ENCODE data around the gene TFAP2E. TPM values are rescaled to one million over a fixed set of nuclear protein-coding genes. Genes with fewer than 3 reads are reported as not detected.

The TFAP2E gene
- total RNA-seq (2012; rRNA removed), result not detected in 2 replicates

DNA sequence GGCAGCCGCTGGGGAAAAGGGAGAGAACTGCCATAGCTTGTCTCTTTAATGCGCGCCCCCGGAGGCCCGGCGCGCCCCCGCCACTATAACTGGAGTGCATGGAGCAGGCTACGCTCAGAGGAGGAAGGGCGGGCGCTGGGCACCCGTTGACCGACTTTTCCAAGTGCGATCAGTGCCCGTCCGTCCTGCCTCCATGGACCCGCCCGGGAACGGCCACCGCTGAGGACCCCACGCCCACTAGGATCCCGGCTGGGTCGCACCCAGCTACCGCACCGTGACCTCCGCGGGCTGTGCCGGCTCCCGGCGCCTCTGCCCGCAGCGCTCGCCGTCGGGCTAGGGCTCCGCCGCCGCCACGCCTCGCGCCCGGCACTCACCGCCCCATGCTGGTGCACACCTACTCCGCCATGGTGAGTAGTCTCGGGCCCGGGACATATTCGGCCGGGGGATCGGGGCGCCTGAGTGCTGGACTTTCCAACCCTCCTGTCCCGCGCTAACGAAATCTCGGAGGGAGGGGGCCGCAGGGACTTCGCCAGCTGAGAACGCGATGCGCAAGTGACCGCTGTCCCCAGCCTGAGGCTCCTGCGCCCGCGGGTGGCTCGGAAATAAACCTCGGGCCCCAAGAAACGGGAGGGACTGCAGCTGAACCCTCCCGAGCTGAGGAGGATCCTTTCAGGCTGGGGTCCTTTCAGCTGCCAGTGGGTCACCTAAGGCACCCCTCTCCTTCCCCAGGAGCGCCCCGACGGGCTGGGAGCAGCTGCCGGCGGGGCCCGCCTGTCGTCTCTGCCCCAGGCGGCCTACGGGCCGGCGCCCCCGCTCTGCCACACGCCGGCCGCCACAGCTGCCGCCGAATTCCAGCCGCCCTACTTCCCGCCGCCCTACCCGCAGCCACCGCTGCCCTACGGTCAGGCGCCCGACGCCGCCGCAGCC, at the start of gene TFAP2E:
TSS of gene TFAP2E (plus strand) at position 117 of the 927 bp plus-strand sequence. CDS start at position 381, 264 bp downstream.
- Histone ChIP-seq H3K36me3 (ENCODE audit: insufficient read depth, low read length) (no peaks in the 10 kb centered on the region), H3K4me2 (ENCODE audit: low read length) (peak within 1 kb of the TSS; percentile 89), H3K9me3 (replicated peaks; ENCODE audit: low read length) (no peaks in the 10 kb centered on the region), H3K27me3 (ENCODE audit: control insufficient read depth, insufficient read depth, low read length) (peaks cover 21% of the 10 kb centered on the region), H3K4me1 (ENCODE audit: control insufficient read depth, insufficient read depth, low read length) (peaks cover 18% of the 10 kb centered on the region), H3K9ac (ENCODE audit: low read depth, low read length) (peak within 1 kb of the TSS; percentile 36), H3K4me3 (ENCODE audit: low read length) (peak within 1 kb of the TSS; percentile 79)

DNA sequence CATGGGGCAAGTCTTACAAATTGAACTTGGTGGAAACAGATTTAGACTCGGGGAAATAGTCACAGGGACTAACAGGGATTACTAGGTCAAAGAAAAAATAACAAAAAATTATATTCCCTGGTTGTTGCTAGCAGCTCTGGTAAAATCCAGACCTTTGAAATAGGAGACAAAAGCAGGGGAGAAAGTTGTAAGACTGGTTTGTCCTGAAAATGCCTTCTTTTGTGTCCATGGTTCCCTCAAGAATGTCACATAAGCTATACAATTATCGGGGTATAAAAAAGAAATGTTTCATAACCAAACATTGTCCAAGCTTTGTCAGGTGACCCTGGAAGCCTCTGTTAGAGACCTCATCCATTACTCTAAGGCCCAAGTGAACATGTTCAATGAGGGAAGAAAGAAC, 49.0 kb upstream of the TFAP2E start:
- no peaks in the 10 kb centered on the region for H3K27me3 ChIP-seq (ENCODE audit: control insufficient read depth, insufficient read depth, low read length)
- H3K9ac ChIP-seq (ENCODE audit: low read depth, low read length), result no peak overlapping the region
- H3K4me2 ChIP-seq (ENCODE audit: low read length), result no peak overlapping the region
- no peak overlapping the region for H3K4me3 ChIP-seq (ENCODE audit: low read length)
- no peaks in the 10 kb centered on the region for H3K36me3 ChIP-seq (ENCODE audit: insufficient read depth, low read length)
- no peaks in the 10 kb centered on the region for H3K9me3 ChIP-seq (replicated peaks; ENCODE audit: low read length)
- H3K4me1 ChIP-seq (ENCODE audit: control insufficient read depth, insufficient read depth, low read length), result no peaks in the 10 kb centered on the region

DNA sequence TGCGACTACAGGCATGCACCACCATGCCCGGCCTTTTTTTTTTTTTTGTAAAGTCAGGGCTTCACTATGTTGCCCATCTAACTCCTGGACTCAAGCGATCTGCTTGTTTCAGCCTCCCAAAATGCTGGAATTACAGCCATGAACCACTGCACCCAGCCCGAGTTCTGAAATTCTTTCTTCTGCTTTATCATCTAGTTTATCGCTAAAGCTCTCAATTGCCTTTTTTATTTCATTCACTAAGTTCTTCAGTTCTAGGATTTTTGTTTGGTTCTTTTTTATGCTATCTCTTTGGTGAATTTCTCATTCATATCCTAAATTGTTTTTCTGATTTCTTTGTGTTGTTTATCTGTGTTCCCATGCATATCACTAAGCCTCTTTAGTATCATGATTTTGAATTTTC, 42.9 kb upstream of the TFAP2E start:
- H3K9ac ChIP-seq (ENCODE audit: low read depth, low read length), result no peak overlapping the region
- no peak overlapping the region for H3K4me2 ChIP-seq (ENCODE audit: low read length)
- no peaks in the 10 kb centered on the region for H3K27me3 ChIP-seq (ENCODE audit: control insufficient read depth, insufficient read depth, low read length)
- H3K9me3 ChIP-seq (replicated peaks; ENCODE audit: low read length), result no peaks in the 10 kb centered on the region
- no peaks in the 10 kb centered on the region for H3K4me1 ChIP-seq (ENCODE audit: control insufficient read depth, insufficient read depth, low read length)
- peaks cover 12% of the 10 kb centered on the region for H3K36me3 ChIP-seq (ENCODE audit: insufficient read depth, low read length)
- no peak overlapping the region for H3K4me3 ChIP-seq (ENCODE audit: low read length)

DNA sequence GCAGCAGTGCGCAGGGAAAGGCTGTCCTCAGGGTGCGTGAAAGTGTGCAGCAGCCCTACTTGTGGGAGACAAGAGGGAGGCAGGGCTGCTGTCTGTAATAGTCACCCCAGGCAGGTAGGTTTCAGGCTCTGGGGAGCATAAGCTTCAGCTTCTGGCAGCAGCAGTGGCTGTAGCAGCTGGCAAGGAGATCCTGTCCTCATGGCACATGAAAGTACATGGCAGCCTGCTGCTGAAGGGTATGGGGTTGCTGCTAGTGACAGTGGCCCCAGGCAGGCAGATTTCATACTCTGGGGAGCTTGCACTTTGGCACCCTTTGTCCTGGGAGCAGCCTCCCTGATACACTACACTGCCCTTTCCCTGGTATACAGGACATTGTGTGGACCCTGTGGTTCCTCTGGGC, 42.2 kb upstream of the TFAP2E start:
- Histone ChIP-seq H3K27me3 (ENCODE audit: control insufficient read depth, insufficient read depth, low read length) (no peaks in the 10 kb centered on the region), H3K4me3 (ENCODE audit: low read length) (no peak overlapping the region), H3K9me3 (replicated peaks; ENCODE audit: low read length) (no peaks in the 10 kb centered on the region), H3K4me2 (ENCODE audit: low read length) (no peak overlapping the region), H3K36me3 (ENCODE audit: insufficient read depth, low read length) (peaks cover 12% of the 10 kb centered on the region), H3K4me1 (ENCODE audit: control insufficient read depth, insufficient read depth, low read length) (no peaks in the 10 kb centered on the region), H3K9ac (ENCODE audit: low read depth, low read length) (no peak overlapping the region)

DNA sequence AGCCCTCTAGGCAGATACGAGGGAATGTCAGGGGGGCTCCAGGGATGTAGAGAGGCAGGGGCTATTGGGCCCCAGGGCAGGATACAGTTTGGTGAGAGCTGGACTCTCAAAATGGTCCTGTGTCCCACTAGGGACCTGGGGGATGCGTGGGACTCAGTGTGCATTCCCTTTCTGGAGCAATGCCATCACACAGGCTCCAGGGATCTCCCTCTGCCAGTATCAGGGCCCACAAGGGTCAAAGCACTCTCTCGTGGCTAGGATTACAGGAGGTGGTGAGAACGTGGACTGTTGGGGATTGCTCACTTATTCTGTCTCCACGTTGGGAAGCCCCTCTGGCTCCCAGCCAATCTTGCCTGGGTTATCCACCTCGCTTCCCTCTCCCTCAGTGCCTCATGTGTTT, 41.7 kb upstream of the TFAP2E start:
- Histone ChIP-seq H3K4me2 (ENCODE audit: low read length) (no peak overlapping the region), H3K4me3 (ENCODE audit: low read length) (no peak overlapping the region), H3K36me3 (ENCODE audit: insufficient read depth, low read length) (peaks cover 13% of the 10 kb centered on the region), H3K9ac (ENCODE audit: low read depth, low read length) (no peak overlapping the region), H3K9me3 (replicated peaks; ENCODE audit: low read length) (no peaks in the 10 kb centered on the region), H3K27me3 (ENCODE audit: control insufficient read depth, insufficient read depth, low read length) (no peaks in the 10 kb centered on the region), H3K4me1 (ENCODE audit: control insufficient read depth, insufficient read depth, low read length) (no peaks in the 10 kb centered on the region)

DNA sequence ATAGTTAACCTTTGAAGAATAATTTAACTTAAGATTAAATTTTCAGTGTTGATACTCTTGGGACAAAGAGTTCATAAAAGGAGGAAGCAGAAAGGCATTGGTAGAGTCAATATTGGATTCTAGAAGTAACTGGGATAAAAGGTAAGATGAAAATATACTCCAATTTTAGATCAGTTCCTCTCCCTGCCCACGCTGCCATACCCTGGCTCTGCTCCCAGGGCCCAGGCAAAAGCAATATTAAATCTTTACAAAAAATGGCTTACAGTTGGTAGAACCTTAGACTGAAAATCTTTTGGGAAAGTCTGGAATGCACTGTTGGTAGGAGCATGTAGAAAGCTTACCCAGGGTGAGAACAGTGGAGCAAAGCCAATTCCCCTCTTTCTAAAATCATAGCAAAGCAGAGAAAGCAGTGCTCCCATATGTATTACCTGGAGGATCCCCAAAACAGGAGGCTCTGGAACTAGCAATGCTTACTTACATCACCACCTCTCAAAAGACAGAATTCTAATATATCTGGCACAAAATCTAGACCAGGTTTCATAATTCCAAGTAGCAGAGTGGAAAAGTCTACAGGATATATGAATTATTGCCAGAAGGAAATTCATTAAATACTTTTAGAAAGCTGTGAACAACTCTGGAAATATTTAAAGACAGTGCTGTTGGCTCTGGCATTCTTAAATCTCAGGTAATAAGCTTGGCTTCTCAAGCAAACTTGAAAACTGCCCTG, 40.5 kb upstream of the TFAP2E start:
- Histone ChIP-seq H3K9ac (ENCODE audit: low read depth, low read length) (no peak overlapping the region), H3K4me2 (ENCODE audit: low read length) (no peak overlapping the region), H3K4me1 (ENCODE audit: control insufficient read depth, insufficient read depth, low read length) (no peaks in the 10 kb centered on the region), H3K4me3 (ENCODE audit: low read length) (no peak overlapping the region), H3K9me3 (replicated peaks; ENCODE audit: low read length) (no peaks in the 10 kb centered on the region), H3K27me3 (ENCODE audit: control insufficient read depth, insufficient read depth, low read length) (no peaks in the 10 kb centered on the region), H3K36me3 (ENCODE audit: insufficient read depth, low read length) (peaks cover 16% of the 10 kb centered on the region)

DNA sequence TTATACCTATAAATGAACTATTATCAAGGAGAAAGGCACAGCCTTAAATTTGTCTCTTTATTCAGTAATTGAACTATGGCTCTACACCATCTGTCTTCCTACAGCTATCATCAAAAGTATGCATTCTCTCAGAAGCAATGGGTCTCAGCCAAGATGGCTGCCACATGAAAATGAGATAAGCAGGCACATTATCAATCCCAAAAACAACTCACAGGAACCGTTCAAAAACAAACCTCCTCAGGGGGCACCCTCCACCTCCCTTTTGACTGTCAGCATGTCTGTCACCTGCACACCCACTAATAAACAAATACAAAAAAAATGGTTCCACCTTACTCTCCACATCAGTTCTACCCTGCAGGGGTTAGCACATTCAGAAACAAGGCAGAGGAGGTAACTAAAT, 39.5 kb upstream of the TFAP2E start:
- no peak overlapping the region for H3K4me2 ChIP-seq (ENCODE audit: low read length)
- H3K27me3 ChIP-seq (ENCODE audit: control insufficient read depth, insufficient read depth, low read length), result no peaks in the 10 kb centered on the region
- H3K36me3 ChIP-seq (ENCODE audit: insufficient read depth, low read length), result peaks cover 16% of the 10 kb centered on the region
- no peak overlapping the region for H3K4me3 ChIP-seq (ENCODE audit: low read length)
- H3K9ac ChIP-seq (ENCODE audit: low read depth, low read length), result no peak overlapping the region
- no peaks in the 10 kb centered on the region for H3K9me3 ChIP-seq (replicated peaks; ENCODE audit: low read length)
- H3K4me1 ChIP-seq (ENCODE audit: control insufficient read depth, insufficient read depth, low read length), result peaks cover under 1% of the 10 kb centered on the region

DNA sequence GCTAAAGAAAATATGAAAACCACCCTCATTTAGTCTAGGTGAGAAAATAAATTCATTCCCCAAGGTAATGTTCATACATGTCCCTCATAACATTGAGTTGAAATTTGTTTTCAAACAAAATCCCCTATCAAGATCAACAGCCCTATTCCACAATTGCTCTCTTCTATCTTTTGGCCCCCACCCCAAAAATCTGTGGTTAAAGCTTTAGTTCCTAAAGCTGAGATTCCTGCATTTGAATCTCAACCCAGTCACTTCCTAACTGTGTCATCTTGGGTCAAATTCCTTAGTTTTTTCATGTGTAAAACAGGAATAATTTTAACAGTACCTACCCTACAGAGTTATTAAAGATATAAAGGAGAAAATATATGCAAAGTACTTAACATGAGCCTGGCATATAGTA, 37.9 kb upstream of the TFAP2E start:
- Histone ChIP-seq H3K27me3 (ENCODE audit: control insufficient read depth, insufficient read depth, low read length) (no peaks in the 10 kb centered on the region), H3K9me3 (replicated peaks; ENCODE audit: low read length) (no peaks in the 10 kb centered on the region), H3K4me2 (ENCODE audit: low read length) (no peak overlapping the region), H3K36me3 (ENCODE audit: insufficient read depth, low read length) (peaks cover 15% of the 10 kb centered on the region), H3K9ac (ENCODE audit: low read depth, low read length) (no peak overlapping the region), H3K4me3 (ENCODE audit: low read length) (no peak overlapping the region), H3K4me1 (ENCODE audit: control insufficient read depth, insufficient read depth, low read length) (peaks cover 17% of the 10 kb centered on the region)

DNA sequence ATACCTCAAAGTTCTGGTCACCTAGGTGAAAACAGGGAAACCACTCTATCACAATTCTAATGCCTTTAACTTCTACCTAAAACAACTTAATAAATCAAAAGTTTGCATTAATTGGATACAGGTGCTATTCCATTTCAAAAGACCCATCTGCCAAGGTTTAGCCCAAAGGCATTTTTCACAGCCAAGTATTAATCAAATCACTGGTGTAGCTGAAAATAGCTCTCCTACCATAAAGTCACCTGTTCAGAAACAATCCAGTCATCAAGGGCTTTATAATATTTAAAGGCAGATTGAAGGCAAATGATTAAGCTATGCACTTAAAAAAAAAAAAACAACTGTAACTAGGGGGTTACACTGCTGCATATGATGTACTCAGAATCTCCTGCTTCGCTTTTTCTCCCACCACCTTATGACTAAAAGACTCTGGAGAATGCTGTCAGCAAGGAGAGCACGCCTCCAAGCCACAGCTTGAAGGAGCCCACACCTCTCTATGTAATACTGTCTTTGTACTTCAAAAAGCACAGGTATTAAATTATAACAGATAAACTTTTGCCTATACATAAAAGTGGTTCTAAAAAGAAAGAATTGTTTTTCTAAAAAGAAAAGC, 36.5 kb upstream of the TFAP2E start:
- Histone ChIP-seq H3K4me1 (ENCODE audit: control insufficient read depth, insufficient read depth, low read length) (peaks cover 24% of the 10 kb centered on the region), H3K9ac (ENCODE audit: low read depth, low read length) (no peak overlapping the region)

DNA sequence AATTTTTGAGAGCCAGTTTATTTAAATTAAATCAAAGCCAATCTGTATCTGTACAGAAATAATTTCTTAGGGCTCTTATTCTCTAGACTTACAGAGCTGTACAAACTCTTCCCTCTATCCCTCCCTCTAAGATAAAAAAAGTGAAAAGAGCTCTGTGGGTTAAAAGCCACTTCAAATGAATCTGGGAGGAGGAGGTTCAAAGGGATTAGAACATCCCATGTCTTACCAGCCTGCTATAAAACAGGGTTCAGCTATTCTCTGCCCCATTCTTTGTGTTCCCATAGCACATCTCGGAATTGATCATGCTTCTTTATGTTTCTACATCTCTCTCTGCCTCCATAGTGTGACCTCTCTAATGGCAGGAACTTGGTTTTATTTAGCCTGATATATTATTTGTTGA, 35.3 kb upstream of the TFAP2E start:
- H3K36me3 ChIP-seq (ENCODE audit: insufficient read depth, low read length), result peaks cover 3% of the 10 kb centered on the region
- H3K27me3 ChIP-seq (ENCODE audit: control insufficient read depth, insufficient read depth, low read length), result no peaks in the 10 kb centered on the region
- H3K4me2 ChIP-seq (ENCODE audit: low read length), result no peak overlapping the region
- no peak overlapping the region for H3K9ac ChIP-seq (ENCODE audit: low read depth, low read length)
- no peaks in the 10 kb centered on the region for H3K9me3 ChIP-seq (replicated peaks; ENCODE audit: low read length)
- no peak overlapping the region for H3K4me3 ChIP-seq (ENCODE audit: low read length)
- H3K4me1 ChIP-seq (ENCODE audit: control insufficient read depth, insufficient read depth, low read length), result peaks cover 24% of the 10 kb centered on the region

More for the DNA sequence above, 36.5 kb upstream of the TFAP2E start:
- Histone ChIP-seq H3K36me3 (ENCODE audit: insufficient read depth, low read length) (peaks cover 3% of the 10 kb centered on the region), H3K27me3 (ENCODE audit: control insufficient read depth, insufficient read depth, low read length) (no peaks in the 10 kb centered on the region), H3K9me3 (replicated peaks; ENCODE audit: low read length) (no peaks in the 10 kb centered on the region), H3K4me2 (ENCODE audit: low read length) (no peak overlapping the region), H3K4me3 (ENCODE audit: low read length) (no peak overlapping the region)

DNA sequence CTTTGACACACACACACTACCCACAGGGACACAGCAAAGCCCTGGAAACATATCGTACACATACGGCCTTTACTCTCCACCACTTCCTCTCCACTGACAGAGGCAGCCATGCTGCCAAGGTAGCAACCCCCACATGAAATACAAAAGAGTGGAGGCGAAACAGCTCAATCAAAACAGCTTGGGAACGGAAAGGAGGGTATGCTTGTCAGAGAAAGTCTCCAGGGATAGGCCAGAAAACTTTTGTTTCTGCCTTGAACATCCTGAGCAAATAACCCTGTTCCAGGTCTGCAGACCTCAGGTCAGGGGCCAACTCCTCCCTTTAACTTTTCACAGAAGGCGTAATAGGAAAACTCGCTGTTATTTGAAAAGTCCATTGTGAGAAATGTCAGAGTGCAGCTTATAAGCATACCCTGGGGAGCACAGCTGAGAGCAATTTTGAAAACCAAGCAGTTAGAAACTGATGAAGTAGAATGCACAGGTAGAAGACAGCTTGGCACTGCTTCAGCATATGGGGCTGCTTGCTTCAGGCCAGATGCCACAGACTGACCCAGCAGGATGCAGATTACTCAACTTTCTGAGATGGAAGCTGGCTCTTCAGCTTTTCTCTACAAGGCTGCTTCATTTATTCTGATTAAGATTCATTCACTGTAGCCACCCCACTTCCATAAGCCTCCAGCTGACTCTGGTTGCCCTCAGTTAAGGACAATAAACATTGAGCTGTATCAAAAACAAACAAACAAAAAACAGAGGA, 33.9 kb upstream of the TFAP2E start:
- peaks cover 24% of the 10 kb centered on the region for H3K4me1 ChIP-seq (ENCODE audit: control insufficient read depth, insufficient read depth, low read length)
- peak overlapping the region; percentile 38 for H3K4me2 ChIP-seq (ENCODE audit: low read length)
- H3K9me3 ChIP-seq (replicated peaks; ENCODE audit: low read length), result no peaks in the 10 kb centered on the region
- no peak overlapping the region for H3K4me3 ChIP-seq (ENCODE audit: low read length)
- H3K9ac ChIP-seq (ENCODE audit: low read depth, low read length), result no peak overlapping the region
- peaks cover 3% of the 10 kb centered on the region for H3K36me3 ChIP-seq (ENCODE audit: insufficient read depth, low read length)
- no peaks in the 10 kb centered on the region for H3K27me3 ChIP-seq (ENCODE audit: control insufficient read depth, insufficient read depth, low read length)
